ENCODE data around the gene IRF2BP2. TPM values are rescaled to one million over a fixed set of nuclear protein-coding genes. Genes with fewer than 3 reads are reported as not detected.

The IRF2BP2 gene
- total and polyA plus RNA-seq, 2 donors (not counting 1 experiment from before 2014, with no cell fraction given), result 126 to 255 TPM

- Histone ChIP-seq H3K4me3 (ENCODE audit: control extremely low read depth in 1 of 5, extremely low read depth in 1 of 5, insufficient read depth in 1 of 5, low read depth in 2 of 5, low read length in 4 of 5) (no peak overlapping the region), H3K9ac (ENCODE audit: low read length) (no peak overlapping the region), H4K20me1 (ENCODE audit: control insufficient read depth, insufficient read depth, low read length, poor library complexity, severe bottlenecking) (no peaks in the 10 kb centered on the region), H3K9me3 (ENCODE audit: control extremely low read depth in 1 of 3, control insufficient read depth in 2 of 3, insufficient read depth in 1 of 3, low read length in 2 of 3) (no peaks in the 10 kb centered on the region), H3K36me3 (replicated peaks in 1 of 2; ENCODE audit: control extremely low read depth in 1 of 2, control insufficient read depth in 1 of 2, extremely low read depth in 1 of 2, insufficient read depth in 2 of 2, low read length in 1 of 2) (no peaks in the 10 kb centered on the region), H2AFZ (ENCODE audit: insufficient read depth, low read depth, low read length, poor library complexity, severe bottlenecking) (no peak overlapping the region), H3K79me2 (ENCODE audit: control insufficient read depth, insufficient read depth, low read length) (no peaks in the 10 kb centered on the region), H3K27ac (ENCODE audit: low read length in 2 of 2) (no peak overlapping the region), H3K27me3 (replicated peaks in 1 of 4; ENCODE audit: control extremely low read depth in 1 of 4, control insufficient read depth in 3 of 4, insufficient read depth in 4 of 4, low read length in 3 of 4) (no peaks in the 10 kb centered on the region), H3K4me2 (replicated peaks; ENCODE audit: low read depth, low read length, poor library complexity, severe bottlenecking) (no peak overlapping the region), H3K4me1 (ENCODE audit: control insufficient read depth in 2 of 2, insufficient read depth in 2 of 2, low read length in 2 of 2) (no peaks in the 10 kb centered on the region)
- Mint-ChIP-seq H3K9me3 (ENCODE audit: insufficient read depth) (peaks cover 4% of the 10 kb centered on the region), H3K4me3 (no peak overlapping the region), H3K4me1 (no peaks in the 10 kb centered on the region), H3K27me3 (peaks cover 4% of the 10 kb centered on the region), H3K27ac (no peak overlapping the region)
- 98% methylated on average over 14 of the region's 14 CpGs for WGBS (ENCODE audit: insufficient coverage)
- TF ChIP-seq CTCF (IDR thresholded peaks at IDR 0.05) (no peak), EZH2 (IDR thresholded peaks at IDR 0.05; ENCODE audit: borderline replicate concordance, insufficient read depth, low read depth, low read length, poor library complexity, severe bottlenecking) (no peak)
- DNase-seq (no peak), ATAC-seq (ENCODE audit: low read depth) (no peak)
- intact Hi-C loops (cut with micrococcal nuclease), result no loop called here
- ChIA-PET CTCF (no interaction called here), POLR2A (no interaction called here)
These were observed 33.3 kb upstream of the IRF2BP2 start for GRCh38 chr1:234643111-234643849.

GRCh38 chr1:234642428-234642827, 32.5 kb upstream of the IRF2BP2 start:
- ChIA-PET POLR2A (no interaction called here), CTCF (no interaction called here)
- Histone ChIP-seq H3K9ac (ENCODE audit: low read length) (no peak overlapping the region), H3K79me2 (ENCODE audit: control insufficient read depth, insufficient read depth, low read length) (no peaks in the 10 kb centered on the region), H3K27me3 (replicated peaks in 1 of 4; ENCODE audit: control extremely low read depth in 1 of 4, control insufficient read depth in 3 of 4, insufficient read depth in 4 of 4, low read length in 3 of 4) (no peaks in the 10 kb centered on the region), H3K4me1 (ENCODE audit: control insufficient read depth in 2 of 2, insufficient read depth in 2 of 2, low read length in 2 of 2) (no peaks in the 10 kb centered on the region), H3K4me2 (replicated peaks; ENCODE audit: low read depth, low read length, poor library complexity, severe bottlenecking) (no peak overlapping the region), H2AFZ (ENCODE audit: insufficient read depth, low read depth, low read length, poor library complexity, severe bottlenecking) (no peak overlapping the region), H4K20me1 (ENCODE audit: control insufficient read depth, insufficient read depth, low read length, poor library complexity, severe bottlenecking) (no peaks in the 10 kb centered on the region), H3K27ac (ENCODE audit: low read length in 2 of 2) (no peak overlapping the region), H3K9me3 (ENCODE audit: control extremely low read depth in 1 of 3, control insufficient read depth in 2 of 3, insufficient read depth in 1 of 3, low read length in 2 of 3) (no peaks in the 10 kb centered on the region), H3K36me3 (replicated peaks in 1 of 2; ENCODE audit: control extremely low read depth in 1 of 2, control insufficient read depth in 1 of 2, extremely low read depth in 1 of 2, insufficient read depth in 2 of 2, low read length in 1 of 2) (no peaks in the 10 kb centered on the region), H3K4me3 (ENCODE audit: control extremely low read depth in 1 of 5, extremely low read depth in 1 of 5, insufficient read depth in 1 of 5, low read depth in 2 of 5, low read length in 4 of 5) (no peak overlapping the region)
- peaks cover 4% of the 10 kb centered on the region for H3K9me3 Mint-ChIP-seq (ENCODE audit: insufficient read depth)
- TF ChIP-seq CTCF (IDR thresholded peaks at IDR 0.05) (no peak), EZH2 (IDR thresholded peaks at IDR 0.05; ENCODE audit: borderline replicate concordance, insufficient read depth, low read depth, low read length, poor library complexity, severe bottlenecking) (no peak)
- H3K4me1 Mint-ChIP-seq, result no peaks in the 10 kb centered on the region
- whole genome bisulfite sequencing (ENCODE audit: insufficient coverage), result no CpG with 5 or more reads among the region's 2 CpGs
- no peak overlapping the region for H3K27ac Mint-ChIP-seq
- no peak for DNase-seq
- no peak for ATAC-seq (ENCODE audit: low read depth)
- H3K27me3 Mint-ChIP-seq, result peaks cover 4% of the 10 kb centered on the region
- no peak overlapping the region for H3K4me3 Mint-ChIP-seq
- intact Hi-C loops (cut with micrococcal nuclease), result no loop called here
